HepG2 (cell line): ENCODE data around the gene DENND4A. TPM values are rescaled to one million over a fixed set of nuclear protein-coding genes. Genes with fewer than 3 reads are reported as not detected.

Experiments used
- EZH2 ChIP-seq: conservative IDR thresholded peaks from 2 replicates; pipeline ENCODE4 v1.6.1; 2012; ENCODE audit warnings: mild to moderate bottlenecking, low read depth, low read length, moderate library complexity
- HES4 ChIP-seq: sonication (generic); formaldehyde crosslinking; IDR thresholded peaks from 2 replicates; pipeline ENCODE4 v1.9.0; 2021; ENCODE audit warnings: mild to moderate bottlenecking, missing genetic modification reagents, borderline replicate concordance
- HNRNPUL1 ChIP-seq: fragments of 200-400 bp; formaldehyde crosslinking; IDR thresholded peaks from 2 replicates; pipeline ENCODE4 v1.6.1; 2017; ENCODE audit warnings: low read depth, mild to moderate bottlenecking, low read length, moderate library complexity
- HOXA5 ChIP-seq: sonication (generic); formaldehyde crosslinking; IDR thresholded peaks from 2 replicates; pipeline ENCODE4 v1.4.0; 2020; ENCODE audit warnings: missing genetic modification reagents
- MED13 ChIP-seq: sonication (generic); formaldehyde crosslinking; IDR thresholded peaks from 2 replicates; pipeline ENCODE4 v1.5.0; 2020; ENCODE audit warnings: missing genetic modification reagents
- REST ChIP-seq, 2 experiments: IDR thresholded peaks; 2 replicates each; pipeline ENCODE4 v1.6.1; 2011 to 2012; ENCODE audit warnings: low read length in 2 of 2, borderline replicate concordance in 1 of 2, low read depth in 1 of 2, mild to moderate bottlenecking in 1 of 2, moderate library complexity in 1 of 2
- SP4 ChIP-seq: sonication (generic); formaldehyde crosslinking; IDR thresholded peaks from 2 replicates; pipeline ENCODE4 v1.8.1; 2023; ENCODE audit warnings: mild to moderate bottlenecking, missing genetic modification reagents
- STAT5B ChIP-seq: sonication (generic); formaldehyde crosslinking; IDR thresholded peaks from 2 replicates; pipeline ENCODE4 v1.4.0; 2020; ENCODE audit warnings: missing genetic modification reagents
- TGIF2 ChIP-seq: IDR thresholded peaks from 2 replicates; pipeline ENCODE4 v1.6.1; 2016; ENCODE audit warnings: control low read depth, missing compliant biosample characterization
- U2AF2 ChIP-seq: fragments of 200-400 bp; formaldehyde crosslinking; IDR thresholded peaks from 2 replicates; pipeline ENCODE4 v1.6.1; 2017; ENCODE audit warnings: low read depth, mild to moderate bottlenecking, low read length
- ZBTB25 ChIP-seq: IDR thresholded peaks from 2 replicates; pipeline ENCODE4 v1.6.1; 2018; ENCODE audit warnings: missing genetic modification reagents
- ZFYVE20 ChIP-seq: sonication (generic); formaldehyde crosslinking; IDR thresholded peaks from 2 replicates; pipeline ENCODE4 v1.8.0; 2023; ENCODE audit warnings: low read depth, mild to moderate bottlenecking, moderate library complexity, missing genetic modification reagents, borderline replicate concordance
- ZMAT3 ChIP-seq: sonication (generic); formaldehyde crosslinking; conservative IDR thresholded peaks from 2 replicates; pipeline ENCODE4 v1.7.0; 2021; ENCODE audit warnings: missing genetic modification reagents
- ZNF280D ChIP-seq: sonication (generic); formaldehyde crosslinking; IDR thresholded peaks from 2 replicates; pipeline ENCODE4 v1.5.1; 2020; ENCODE audit warnings: mild to moderate bottlenecking, missing genetic modification reagents
- ZNF33B ChIP-seq: sonication (generic); formaldehyde crosslinking; IDR thresholded peaks from 2 replicates; pipeline ENCODE4 v1.5.1; 2020; ENCODE audit warnings: mild to moderate bottlenecking, missing genetic modification reagents
- ZNF383 ChIP-seq: sonication (generic); formaldehyde crosslinking; IDR thresholded peaks from 2 replicates; pipeline ENCODE4 v1.4.0; 2020; ENCODE audit warnings: missing genetic modification reagents, mild to moderate bottlenecking, borderline replicate concordance
- ZNF644 ChIP-seq: IDR thresholded peaks from 2 replicates; pipeline ENCODE4 v1.6.1; 2016; ENCODE audit warnings: low read depth
- ZNF746 ChIP-seq: sonication (generic); formaldehyde crosslinking; IDR thresholded peaks from 2 replicates; pipeline ENCODE4 v1.8.0; 2022; ENCODE audit warnings: mild to moderate bottlenecking, missing genetic modification reagents
- polyA plus RNA-seq, 8 experiments: library from polyadenylated mRNA; depleted of rRNA in 3 of 8; stranded (reverse) in 7 of 8; unstranded in 1 of 8; fragments of >200 nt; fragmentation: Illumina TruSeq in 4 of 8; extraction: Trizol in 4 of 8; gene quantifications; 2 replicates each; pipeline versions ENCODE4 v1.2.1 to v1.2.3, GENCODE V29; 2011 to 2016; ENCODE audit warnings: low read depth in 4 of 8, missing spikeins in 1 of 8, mixed read lengths in 1 of 8; ENCODE audit not compliant: insufficient read depth in 1 of 8
- total RNA-seq, 5 experiments: library from RNA; depleted of rRNA; stranded (reverse); fragments of >200 nt; fragmentation: Illumina TruSeq; extraction: Trizol; gene quantifications; 2 replicates each; pipeline ENCODE4 v1.2.3, GENCODE V29; 2016; ENCODE audit warnings: low read depth in 1 of 5
- TF ChIP-seq, protein P1 (sequence below): sonication (generic); formaldehyde crosslinking; IDR thresholded peaks from 2 replicates; pipeline ENCODE4 v1.8.0; 2022; ENCODE audit warnings: missing genetic modification reagents, mild to moderate bottlenecking, moderate library complexity, borderline replicate concordance

The DENND4A gene
- total and polyA plus RNA-seq, 2 of the 13 experiments (the other 11 are each of a cell fraction or from before 2014, with no cell fraction given), result 13.2 to 18.6 TPM

GRCh38 chr15:65610871-65611718 lies 181.0 kb downstream of the DENND4A start, which contains the start of gene INTS14 (continued):
- TF ChIP-seq MED13 (CRISPR knock-in tag), result peak; percentile 46; the same call in 1 of the 2 replicates
- peak; percentile 47; the same call in 1 of the 2 replicates for TF ChIP-seq ZNF746
- TF ChIP-seq, protein P1, sequence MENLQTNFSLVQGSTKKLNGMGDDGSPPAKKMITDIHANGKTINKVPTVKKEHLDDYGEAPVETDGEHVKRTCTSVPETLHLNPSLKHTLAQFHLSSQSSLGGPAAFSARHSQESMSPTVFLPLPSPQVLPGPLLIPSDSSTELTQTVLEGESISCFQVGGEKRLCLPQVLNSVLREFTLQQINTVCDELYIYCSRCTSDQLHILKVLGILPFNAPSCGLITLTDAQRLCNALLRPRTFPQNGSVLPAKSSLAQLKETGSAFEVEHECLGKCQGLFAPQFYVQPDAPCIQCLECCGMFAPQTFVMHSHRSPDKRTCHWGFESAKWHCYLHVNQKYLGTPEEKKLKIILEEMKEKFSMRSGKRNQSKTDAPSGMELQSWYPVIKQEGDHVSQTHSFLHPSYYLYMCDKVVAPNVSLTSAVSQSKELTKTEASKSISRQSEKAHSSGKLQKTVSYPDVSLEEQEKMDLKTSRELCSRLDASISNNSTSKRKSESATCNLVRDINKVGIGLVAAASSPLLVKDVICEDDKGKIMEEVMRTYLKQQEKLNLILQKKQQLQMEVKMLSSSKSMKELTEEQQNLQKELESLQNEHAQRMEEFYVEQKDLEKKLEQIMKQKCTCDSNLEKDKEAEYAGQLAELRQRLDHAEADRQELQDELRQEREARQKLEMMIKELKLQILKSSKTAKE (CRISPR knock-in tag), result no peak
- TF ChIP-seq ZFYVE20, result no peak
- TF ChIP-seq ZNF280D (CRISPR knock-in tag), result no peak
- TF ChIP-seq EZH2, result no peak
- TF ChIP-seq SP4, result peak; percentile 94
- peak in 1 of 2 experiments; percentile 38; a peak in 1 of 4 replicates for TF ChIP-seq REST (IDR thresholded peaks at IDR 0.05; ENCODE audit: borderline replicate concordance in 1 of 2, low read depth in 1 of 2, low read length in 2 of 2)
- peak; percentile 89; the same call in 1 of the 2 replicates for TF ChIP-seq TGIF2 (CRISPR knock-in tag)
- TF ChIP-seq U2AF2, result peak; percentile 38; the same call in 1 of the 2 replicates
- TF ChIP-seq ZNF644 (CRISPR knock-in tag), result peak; percentile 41; the same call in 1 of the 2 replicates
- TF ChIP-seq ZBTB25 (CRISPR knock-in tag), result peak; percentile 94
- TF ChIP-seq HNRNPUL1, result peak; percentile 87
- TF ChIP-seq ZNF33B (CRISPR knock-in tag), result no peak
- peak; percentile 96 for TF ChIP-seq ZMAT3
- TF ChIP-seq HOXA5 (CRISPR knock-in tag), result no peak
- TF ChIP-seq STAT5B (CRISPR knock-in tag), result peak; percentile 84; the same call in 1 of the 2 replicates
- TF ChIP-seq ZNF383 (CRISPR knock-in tag), result no peak
- peak; percentile 50 for TF ChIP-seq HES4
